A673 (cell line): ENCODE data around the gene TYRO3. TPM values are rescaled to one million over a fixed set of nuclear protein-coding genes. Genes with fewer than 3 reads are reported as not detected.

Experiments used
- BruUV-seq: library from RNA; stranded (reverse); fragments of 400-500 nt; replicated peaks from 2 replicates; lab custom pipeline; 2021; lab: Mats Ljungman, UMichigan
- CTCF ChIA-PET: fragments of 300-600 bp; sonication (Branson Sonifier 250); formaldehyde crosslinking; loops from one replicate; lab custom pipeline; 2022; ENCODE audit warnings: antibody characterized with exemption; lab: Charles Lee
- POLR2A ChIA-PET: fragments of 300-600 bp; sonication (Branson Sonifier 250); formaldehyde crosslinking; loops from one replicate; lab custom pipeline; 2022; ENCODE audit warnings: antibody characterized with exemption; ENCODE audit not compliant: low non-redundant PET; lab: Charles Lee
- DNase-seq: peaks from one replicate; pipeline ENCODE4 v3.0.0-alpha.2; 2015; ENCODE audit warnings: low spot score
- H3K27ac ChIP-seq: fragments of 200-600 bp; sonication (generic); 2 replicates; pipeline ENCODE4 v1.5.1; 2016; ENCODE audit warnings: mixed run types, low read depth, mild to moderate bottlenecking, mixed read lengths, antibody characterized with exemption, low read length; ENCODE audit not compliant: poor library complexity, severe bottlenecking
- H3K27me3 ChIP-seq: fragments of 200-600 bp; sonication (generic); replicated peaks from 2 replicates; pipeline ENCODE4 v1.6.1; 2017; ENCODE audit warnings: mixed run types, low read depth, mild to moderate bottlenecking, mixed read lengths, antibody characterized with exemption, low read length; ENCODE audit not compliant: insufficient read depth, poor library complexity
- H3K36me3 ChIP-seq: fragments of 200-600 bp; sonication (generic); 2 replicates; pipeline ENCODE4 v1.6.1; 2016; ENCODE audit warnings: mixed run types, mild to moderate bottlenecking, mixed read lengths, antibody characterized with exemption, low read length; ENCODE audit not compliant: insufficient read depth, poor library complexity, severe bottlenecking
- H3K4me1 ChIP-seq: fragments of 200-600 bp; sonication (generic); 2 replicates; pipeline ENCODE4 v1.6.1; 2017; ENCODE audit warnings: mixed run types, mild to moderate bottlenecking, mixed read lengths, antibody characterized with exemption, low read length; ENCODE audit not compliant: insufficient read depth, poor library complexity, severe bottlenecking
- H3K4me3 ChIP-seq: fragments of 200-600 bp; sonication (generic); 2 replicates; pipeline ENCODE4 v1.5.1; 2016; ENCODE audit warnings: low read depth, mixed run types, mild to moderate bottlenecking, mixed read lengths, low read length; ENCODE audit not compliant: poor library complexity, severe bottlenecking
- H3K9me3 ChIP-seq: fragments of 200-600 bp; sonication (generic); 2 replicates; pipeline ENCODE4 v1.6.1; 2016; ENCODE audit warnings: mixed run types, low read depth, mild to moderate bottlenecking, mixed read lengths, antibody characterized with exemption, low read length; ENCODE audit not compliant: poor library complexity, severe bottlenecking
- CTCF ChIP-seq: fragments of 300-800, 200-600 bp; sonication (generic); conservative IDR thresholded peaks from 2 replicates; pipeline ENCODE4 v1.5.1; 2017; ENCODE audit warnings: low read depth, mild to moderate bottlenecking, antibody characterized with exemption, low read length, moderate library complexity, mixed read lengths
- EZH2 ChIP-seq: fragments of 200-600 bp; sonication (generic); IDR thresholded peaks from 2 replicates; pipeline ENCODE4 v1.6.1; 2017; ENCODE audit warnings: borderline replicate concordance, low read depth, mild to moderate bottlenecking, mixed read lengths, antibody characterized with exemption, low read length; ENCODE audit not compliant: poor library complexity, severe bottlenecking
- intact Hi-C: fragments of 100-400 bp; cut with micrococcal nuclease; formaldehyde crosslinking; loops from one replicate; pipeline ENCODE4 v1.10.0; 2022; ENCODE audit not compliant: unreplicated experiment
- total RNA-seq: library from RNA; stranded (reverse); gene quantifications from 2 replicates; pipeline ENCODE4 v1.2.3, GENCODE V29; 2021

TYRO3 gene
- total RNA-seq, 1 experiment from 2014 or later = 26.0 TPM

- no TSS peak for BruUV-seq
- no peak for DNase-seq
- Histone ChIP-seq H3K4me1 (peaks cover 20% of the 10 kb centered on the region), H3K36me3 (no peaks in the 10 kb centered on the region), H3K27me3 (peaks cover 11% of the 10 kb centered on the region), H3K9me3 (no peaks in the 10 kb centered on the region), H3K27ac (no peak overlapping the region), H3K4me3 (peak overlapping the region; percentile 59)
- POLR2A ChIA-PET = no interaction called here
- intact Hi-C loops = no loop called here
- CTCF ChIA-PET = interaction anchor here (0.6 kb wide), 1 partner anchor 8 kb away, joined by 4 read pairs; no protein-coding TSS in a partner anchor
- TF ChIP-seq EZH2 = no peak
- TF ChIP-seq CTCF = 0 out of 2 replicates have a peak, but pooled peaks have one; percentile 17
Observed at GRCh38 chr15:41511899-41512369, 47.1 kb upstream of the TYRO3 start.

- peaks cover 11% of the 10 kb centered on the region for H3K27me3 ChIP-seq
- BruUV-seq = no TSS peak
- peak overlapping the region; percentile 59 for H3K4me3 ChIP-seq
Observed at GRCh38 chr15:41512512-41512939, 46.5 kb upstream of the TYRO3 start.

GRCh38 chr15:41512940-41513505, 46.0 kb upstream of the TYRO3 start:
- DNase-seq = peak; percentile 73
- POLR2A ChIA-PET = interaction anchor here (0.6 kb wide), 1 partner anchor 66 kb away, joined by 5 read pairs; no protein-coding TSS in a partner anchor
- CTCF ChIA-PET = interaction anchor here (0.5 kb wide), 1 partner anchor 23 kb away, joined by 6 read pairs; no protein-coding TSS in a partner anchor

More at GRCh38 chr15:41512512-41512939, 46.5 kb upstream of the TYRO3 start:
- no peaks in the 10 kb centered on the region for H3K9me3 ChIP-seq
- H3K4me1 ChIP-seq = peaks cover 20% of the 10 kb centered on the region
- H3K27ac ChIP-seq = no peak overlapping the region
- no peaks in the 10 kb centered on the region for H3K36me3 ChIP-seq
- intact Hi-C loops = no loop called here
- no peak for TF ChIP-seq CTCF
- no peak for TF ChIP-seq EZH2
- POLR2A ChIA-PET = interaction anchor here (0.6 kb wide), 1 partner anchor 67 kb away, joined by 5 read pairs; no protein-coding TSS in a partner anchor
- CTCF ChIA-PET = no interaction called here
- no peak for DNase-seq

More at GRCh38 chr15:41512940-41513505, 46.0 kb upstream of the TYRO3 start:
- no peaks in the 10 kb centered on the region for H3K36me3 ChIP-seq
- peaks cover 11% of the 10 kb centered on the region for H3K27me3 ChIP-seq
- H3K9me3 ChIP-seq = no peaks in the 10 kb centered on the region
- peaks cover 20% of the 10 kb centered on the region for H3K4me1 ChIP-seq
- intact Hi-C loops = no loop called here
- no peak for TF ChIP-seq CTCF
- no peak for TF ChIP-seq EZH2
- BruUV-seq = no TSS peak
- H3K4me3 ChIP-seq = peak overlapping the region; percentile 59
- no peak overlapping the region for H3K27ac ChIP-seq
